ENCODE measurements around the gene FGF2.

GRCh38 chr4:122896270-122896669 is 69.6 kb downstream of the FGF2 start:
- TF ChIP-seq CTCF (IDR thresholded peaks at IDR 0.05) (no peak), ZFX (IDR thresholded peaks at IDR 0.05; ENCODE audit: borderline replicate concordance) (no peak)
